ENCODE measurements around the gene PTHLH.

DNA sequence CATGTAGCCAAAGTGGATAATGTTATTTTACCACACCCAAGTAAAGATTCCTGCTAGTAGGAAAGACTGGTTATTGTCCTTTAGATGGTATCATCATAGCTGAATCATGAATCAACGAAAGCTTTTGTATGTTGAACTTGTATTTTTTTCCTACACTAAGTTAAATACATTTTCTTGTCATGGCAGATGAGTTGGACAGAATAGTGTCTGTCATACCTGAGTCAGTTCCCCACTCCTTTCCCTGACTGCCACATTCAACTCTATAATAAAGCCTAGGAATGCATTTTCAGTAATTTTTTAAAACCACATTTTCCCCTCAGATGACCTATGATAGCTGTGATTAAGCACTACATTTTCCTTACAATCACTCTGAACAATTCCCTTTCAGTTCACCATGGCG, 9.3 kb upstream of the PTHLH start:
- TF ChIP-seq, protein P1, sequence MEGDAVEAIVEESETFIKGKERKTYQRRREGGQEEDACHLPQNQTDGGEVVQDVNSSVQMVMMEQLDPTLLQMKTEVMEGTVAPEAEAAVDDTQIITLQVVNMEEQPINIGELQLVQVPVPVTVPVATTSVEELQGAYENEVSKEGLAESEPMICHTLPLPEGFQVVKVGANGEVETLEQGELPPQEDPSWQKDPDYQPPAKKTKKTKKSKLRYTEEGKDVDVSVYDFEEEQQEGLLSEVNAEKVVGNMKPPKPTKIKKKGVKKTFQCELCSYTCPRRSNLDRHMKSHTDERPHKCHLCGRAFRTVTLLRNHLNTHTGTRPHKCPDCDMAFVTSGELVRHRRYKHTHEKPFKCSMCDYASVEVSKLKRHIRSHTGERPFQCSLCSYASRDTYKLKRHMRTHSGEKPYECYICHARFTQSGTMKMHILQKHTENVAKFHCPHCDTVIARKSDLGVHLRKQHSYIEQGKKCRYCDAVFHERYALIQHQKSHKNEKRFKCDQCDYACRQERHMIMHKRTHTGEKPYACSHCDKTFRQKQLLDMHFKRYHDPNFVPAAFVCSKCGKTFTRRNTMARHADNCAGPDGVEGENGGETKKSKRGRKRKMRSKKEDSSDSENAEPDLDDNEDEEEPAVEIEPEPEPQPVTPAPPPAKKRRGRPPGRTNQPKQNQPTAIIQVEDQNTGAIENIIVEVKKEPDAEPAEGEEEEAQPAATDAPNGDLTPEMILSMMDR (IDR thresholded peaks at IDR 0.05) = no peak
- TF ChIP-seq POLR2A (IDR thresholded peaks at IDR 0.05) (no peak), POLR2AphosphoS5 (IDR thresholded peaks at IDR 0.05) (no peak), EP300 (IDR thresholded peaks at IDR 0.05) (no peak)

Data from sigmoid colon (tissue), 4 donors.